GM19467 (cell line): ENCODE results near the gene TTLL6.

Experiments used
- ATAC-seq: cut with Tn5 transposase; IDR thresholded peaks from one replicate; pipeline ENCODE4 v1.9.1; 2021; ENCODE audit warnings: mild to moderate bottlenecking, moderate library complexity; ENCODE audit not compliant: unreplicated experiment

The TTLL6 gene

GRCh38 chr17:48738803-48739526 lies 78.1 kb downstream of the TTLL6 start:
- no peak for ATAC-seq

- no peak for ATAC-seq
Measured at GRCh38 chr17:48738424-48738802, 78.6 kb downstream of the TTLL6 start.

GRCh38 chr17:48737330-48738043 lies 79.5 kb downstream of the TTLL6 start:
- ATAC-seq = no peak

- no peak for ATAC-seq
Measured at GRCh38 chr17:48735062-48735351, 82.0 kb downstream of the TTLL6 start.

GRCh38 chr17:48734333-48735061 lies 82.5 kb downstream of the TTLL6 start:
- no peak for ATAC-seq

GRCh38 chr17:48733632-48734328 lies 83.2 kb downstream of the TTLL6 start:
- ATAC-seq = no peak

GRCh38 chr17:48732688-48733629 lies 84.1 kb downstream of the TTLL6 start:
- ATAC-seq = no peak

GRCh38 chr17:48731355-48731754 lies 85.7 kb downstream of the TTLL6 start:
- ATAC-seq = no peak

GRCh38 chr17:48730240-48730550 lies 86.8 kb downstream of the TTLL6 start:
- ATAC-seq = no peak

GRCh38 chr17:48729335-48730239 lies 87.4 kb downstream of the TTLL6 start:
- ATAC-seq = no peak

- ATAC-seq = no peak
Measured at GRCh38 chr17:48728232-48729231, 88.5 kb downstream of the TTLL6 start, which contains the start of gene HOXB13. Gene HOXB13 (minus strand): TSS chr17:48728750. CDS start chr17:48728593, 157 bp downstream.

- ATAC-seq = no peak
Measured at GRCh38 chr17:48727415-48728175, 89.4 kb downstream of the TTLL6 start.

- ATAC-seq = no peak
Measured at GRCh38 chr17:48726916-48727286, 90.1 kb downstream of the TTLL6 start.

- no peak for ATAC-seq
Measured at GRCh38 chr17:48726114-48726915, 90.7 kb downstream of the TTLL6 start.

- no peak for ATAC-seq
Measured at GRCh38 chr17:48725288-48726064, 91.6 kb downstream of the TTLL6 start.

- ATAC-seq = no peak
Measured at GRCh38 chr17:48725004-48725287, 92.1 kb downstream of the TTLL6 start.
